Bronchial epithelial cell (primary cell): ENCODE data around the gene SLC39A6. TPM values are rescaled to one million over a fixed set of nuclear protein-coding genes. Genes with fewer than 3 reads are reported as not detected.
"Not testable (repeated sequence)": the region's sequence is repeated elsewhere in the genome, so short reads cannot be mapped to it uniquely, and the experiment has no call there.

Source experiments
- DNase-seq: peaks from one replicate; pipeline ENCODE4 v3.0.0-alpha.2; 2010; ENCODE audit warnings: low read depth
- FAIRE-seq: peaks from 2 replicates; lab custom pipeline; 2011; peaks lifted over from hg19 to GRCh38; lab: Jason Lieb, UNC
- H3K27me3 ChIP-seq: 2 replicates; pipeline ENCODE4 v1.5.1; 2011; ENCODE audit warnings: low read length; ENCODE audit not compliant: control insufficient read depth, insufficient read depth
- H3K36me3 ChIP-seq: 2 replicates; pipeline ENCODE4 v1.5.1; 2011; ENCODE audit warnings: low read length; ENCODE audit not compliant: control insufficient read depth, insufficient read depth
- H3K4me3 ChIP-seq: 2 replicates; pipeline ENCODE4 v1.5.1; 2011; ENCODE audit warnings: mild to moderate bottlenecking, low read depth, low read length, control low read depth
- CTCF ChIP-seq: IDR thresholded peaks from 2 replicates; pipeline ENCODE4 v1.5.1; 2011; ENCODE audit warnings: mild to moderate bottlenecking, moderate library complexity, low read length, control low read depth, inconsistent platforms; ENCODE audit not compliant: insufficient read depth, severe bottlenecking
- total RNA-seq: library from RNA; depleted of rRNA; stranded (reverse); fragments of >200 nt; gene quantifications from 2 replicates; pipeline ENCODE4 v1.2.1, GENCODE V29; 2014

Gene SLC39A6
- total RNA-seq, 1 donor from 2014 or later = 152 TPM

DNA sequence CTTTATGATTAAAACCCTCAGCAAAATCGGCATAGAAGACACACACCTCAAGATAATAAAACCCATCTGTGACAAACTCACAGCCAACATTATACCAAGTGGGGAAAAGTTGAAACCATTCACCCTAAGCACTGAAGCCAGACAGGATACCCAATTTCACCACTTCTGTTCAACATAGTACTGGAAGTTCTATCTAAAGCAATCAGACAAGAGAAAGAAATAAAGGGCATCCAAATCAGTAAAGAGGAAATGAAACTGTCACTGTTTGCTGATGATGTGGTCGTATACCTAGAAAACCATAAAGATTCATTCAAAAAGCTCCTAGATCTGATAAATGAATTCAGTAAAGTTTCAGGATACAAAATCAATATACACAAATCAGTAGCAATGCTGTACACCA, 45.4 kb downstream of the SLC39A6 start:
- no peak overlapping the region for H3K4me3 ChIP-seq
- H3K27me3 ChIP-seq = no peaks in the 10 kb centered on the region
- DNase-seq (no peak), FAIRE-seq (no peak)
- no peak for TF ChIP-seq CTCF
- H3K36me3 ChIP-seq = no peaks in the 10 kb centered on the region

DNA sequence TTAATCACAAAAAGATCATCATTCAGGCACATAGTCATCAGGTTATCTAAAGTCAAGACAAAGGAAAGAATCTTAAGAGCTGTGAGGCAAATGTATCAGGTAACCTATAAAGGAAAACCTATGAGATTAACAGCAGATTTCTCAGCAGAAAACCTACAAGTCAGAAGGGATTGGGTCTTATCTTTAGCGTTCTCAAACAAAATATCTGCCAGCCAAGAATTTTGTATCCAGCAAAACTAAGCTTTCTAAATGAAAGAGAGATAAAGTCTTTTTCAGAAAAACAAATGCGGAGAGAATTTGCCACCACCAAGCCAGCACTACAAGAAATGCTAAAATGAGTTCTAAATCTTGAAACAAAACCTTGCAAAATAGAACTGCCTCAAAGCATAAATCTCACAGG, 48.0 kb downstream of the SLC39A6 start:
- H3K27me3 ChIP-seq, FAIRE-seq, H3K36me3 ChIP-seq, H3K4me3 ChIP-seq, DNase-seq: not testable (repeated sequence)

- Histone ChIP-seq H3K36me3 (no peaks in the 10 kb centered on the region), H3K4me3 (no peak overlapping the region), H3K27me3 (no peaks in the 10 kb centered on the region)
- FAIRE-seq (no peak), DNase-seq (no peak)
- TF ChIP-seq CTCF = no peak
Observed at GRCh38 chr18:36078751-36079529, 50.2 kb downstream of the SLC39A6 start.

DNA sequence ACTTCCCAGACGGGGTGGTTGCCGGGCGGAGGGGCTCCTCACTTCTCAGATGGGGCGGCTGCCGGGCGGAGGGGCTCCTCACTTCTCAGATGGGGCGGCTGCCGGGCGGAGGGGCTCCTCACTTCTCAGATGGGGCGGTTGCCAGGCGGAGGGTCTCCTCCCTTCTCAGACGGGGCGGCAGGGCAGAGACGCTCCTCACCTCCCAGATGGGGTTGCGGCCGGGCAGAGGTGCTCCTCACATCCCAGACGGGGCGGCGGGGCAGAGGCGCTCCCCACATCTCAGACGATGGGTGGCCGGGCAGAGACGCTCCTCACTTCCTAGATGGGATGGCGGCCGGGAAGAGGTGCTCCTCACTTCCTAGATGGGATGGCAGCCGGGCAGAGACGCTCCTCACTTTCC, 51.4 kb downstream of the SLC39A6 start:
- not testable (repeated sequence) for DNase-seq, H3K27me3 ChIP-seq, H3K4me3 ChIP-seq, FAIRE-seq, H3K36me3 ChIP-seq

DNA sequence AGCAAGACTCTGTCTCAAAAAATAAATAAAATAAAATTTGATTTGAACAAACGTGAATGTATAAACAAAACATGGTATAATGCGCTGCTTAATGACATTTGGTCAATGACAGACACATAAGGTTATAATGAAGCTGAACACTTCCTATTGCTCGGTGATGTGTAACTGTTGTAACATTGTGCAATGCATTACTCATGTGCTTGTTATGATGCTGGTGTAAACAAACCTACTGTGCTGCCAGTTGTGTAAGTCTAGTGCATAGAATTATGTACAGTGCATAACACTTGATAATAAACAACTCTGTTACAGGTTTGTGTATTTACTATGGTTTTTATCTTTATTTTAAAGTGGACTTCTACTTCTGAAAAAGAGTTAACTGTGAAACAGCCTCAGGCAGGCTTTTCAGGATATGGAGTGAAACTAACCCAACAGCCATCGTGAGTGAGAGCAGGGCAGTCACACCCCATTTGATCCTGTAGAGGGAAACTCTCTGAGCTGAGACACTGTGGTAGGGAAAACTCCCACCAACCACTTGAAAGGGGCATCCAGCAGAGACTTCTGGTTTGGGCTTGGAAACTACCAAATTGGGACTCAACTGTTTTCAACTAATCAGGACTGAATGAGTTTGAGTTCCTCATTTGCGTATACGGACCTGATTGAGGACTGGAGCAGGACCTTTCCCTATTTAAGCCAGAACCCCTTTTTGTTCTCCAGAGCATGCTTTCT, 53.1 kb downstream of the SLC39A6 start:
- no peaks in the 10 kb centered on the region for H3K36me3 ChIP-seq
- TF ChIP-seq CTCF = peak; percentile 1
- FAIRE-seq = no peak
- DNase-seq = peak; percentile 97
- H3K4me3 ChIP-seq = no peak overlapping the region
- no peaks in the 10 kb centered on the region for H3K27me3 ChIP-seq

DNA sequence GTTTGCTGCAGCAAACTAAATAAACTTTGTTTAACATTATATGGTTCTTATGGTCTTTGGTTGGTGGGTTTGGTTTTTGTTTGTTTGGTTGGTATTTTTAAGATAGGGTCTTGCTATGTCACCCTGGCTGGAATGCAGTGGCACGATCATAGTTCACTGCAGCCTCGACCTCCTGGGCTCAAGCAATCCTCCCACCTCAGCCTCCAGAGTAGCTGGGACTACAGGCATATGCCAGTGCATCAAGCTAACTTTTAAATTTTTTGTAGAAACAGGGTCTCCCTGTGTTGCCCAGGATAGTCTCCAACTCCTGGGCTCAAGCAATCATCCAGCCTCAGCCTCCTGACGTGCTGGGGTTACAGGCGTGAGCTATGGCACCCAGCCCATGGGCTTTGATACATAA, 54.7 kb downstream of the SLC39A6 start:
- Histone ChIP-seq H3K36me3 (no peaks in the 10 kb centered on the region), H3K27me3 (no peaks in the 10 kb centered on the region), H3K4me3 (no peak overlapping the region)
- no peak for FAIRE-seq
- DNase-seq = no peak
- no peak for TF ChIP-seq CTCF

GRCh38 chr18:36073676-36074075, 55.5 kb downstream of the SLC39A6 start:
- no peak for DNase-seq
- no peaks in the 10 kb centered on the region for H3K36me3 ChIP-seq
- TF ChIP-seq CTCF = no peak
- H3K4me3 ChIP-seq = no peak overlapping the region
- H3K27me3 ChIP-seq = no peaks in the 10 kb centered on the region
- FAIRE-seq = no peak

- not testable (repeated sequence) for FAIRE-seq, DNase-seq, H3K27me3 ChIP-seq, H3K36me3 ChIP-seq, H3K4me3 ChIP-seq
Observed at GRCh38 chr18:36072406-36072805, 56.7 kb downstream of the SLC39A6 start.
